Duodenal mucosa (tissue), 2 donors: ENCODE results near the gene C2CD2L.
A peak's percentile ranks its signal among the peaks of the same experiment; 100 is the strongest.
"Not testable (repeated sequence)": the region's sequence is repeated elsewhere in the genome, so short reads cannot be mapped to it uniquely, and the experiment has no call there.

ENCODE experiments used
- H3K27ac ChIP-seq: one replicate; pipeline ENCODE4 v1.7.0; 2013; ENCODE audit warnings: low read depth, low read length
- H3K27me3 ChIP-seq, 2 donors: one replicate each; pipeline ENCODE4 v1.7.0; 2013; ENCODE audit warnings: low read length in 2 of 2, control low read depth in 1 of 2; ENCODE audit not compliant: insufficient read depth in 2 of 2, control insufficient read depth in 1 of 2
- H3K36me3 ChIP-seq, 2 donors: one replicate each; pipeline ENCODE4 v1.7.0; 2013; ENCODE audit warnings: low read length in 2 of 2, control low read depth in 1 of 2; ENCODE audit not compliant: insufficient read depth in 2 of 2, control insufficient read depth in 1 of 2
- H3K4me1 ChIP-seq, 2 donors: one replicate each; pipeline ENCODE4 v1.7.0; 2013; ENCODE audit warnings: low read length in 2 of 2, control low read depth in 1 of 2; ENCODE audit not compliant: insufficient read depth in 2 of 2, control insufficient read depth in 1 of 2
- H3K4me3 ChIP-seq, 2 donors: one replicate each; pipeline ENCODE4 v1.7.0; 2013; ENCODE audit warnings: low read length in 2 of 2, low read depth in 1 of 2
- H3K9ac ChIP-seq, 2 donors: one replicate each; pipeline ENCODE4 v1.7.0; 2013; ENCODE audit warnings: low read length in 2 of 2, low read depth in 1 of 2
- H3K9me3 ChIP-seq, 2 donors: one replicate each; pipeline ENCODE4 v1.7.0; 2013; ENCODE audit warnings: low read length in 2 of 2, control low read depth in 1 of 2; ENCODE audit not compliant: control insufficient read depth in 1 of 2

The C2CD2L gene

DNA sequence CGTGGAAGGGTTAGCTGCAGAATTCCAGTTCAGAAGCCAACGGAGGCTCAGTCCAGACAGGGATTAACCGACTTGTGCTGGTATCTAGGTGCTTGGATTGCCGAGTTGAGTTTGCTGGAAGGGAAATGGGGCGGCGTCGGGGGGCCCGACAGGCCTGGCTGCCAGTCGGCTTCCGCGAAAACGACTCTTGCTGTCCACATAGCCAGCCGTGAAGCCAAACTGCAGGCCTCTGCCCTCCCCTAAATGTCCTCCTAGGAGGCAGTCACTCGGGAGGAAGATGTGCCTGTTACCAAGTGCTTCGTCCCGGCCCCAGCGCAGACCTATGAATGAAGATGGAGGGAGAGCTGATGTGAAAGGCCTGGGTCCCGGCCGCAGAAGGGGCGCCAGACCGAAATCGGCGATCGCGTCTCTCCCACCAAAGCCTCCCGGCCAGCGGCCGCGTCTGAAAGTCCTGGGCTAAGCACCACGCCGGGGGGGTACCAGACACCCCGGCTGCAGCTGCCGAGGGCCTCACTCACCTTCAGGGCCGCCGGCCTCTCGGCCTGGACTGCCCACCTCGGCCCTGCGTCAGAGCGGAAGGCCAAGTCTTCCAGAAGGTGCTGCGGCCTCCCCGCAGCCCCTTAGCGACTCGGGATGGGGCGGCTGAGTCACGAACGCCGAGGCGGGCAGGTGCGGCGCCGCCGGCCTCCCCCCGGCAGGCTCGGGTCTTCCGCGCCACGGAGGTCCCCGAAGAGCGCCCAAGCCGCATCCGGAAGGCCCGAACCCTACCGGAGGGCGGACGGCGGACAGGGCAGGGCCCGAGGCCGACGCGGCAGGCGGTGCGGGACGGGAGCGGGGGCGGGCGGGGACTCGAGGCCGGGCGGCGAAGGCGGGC lies 13.0 kb upstream of the C2CD2L start:
- Histone ChIP-seq H3K36me3 (peaks cover 12 to 36% of the 10 kb centered on the region in 2 donors), H3K27ac (peak overlapping the region; percentile 81), H3K27me3 (no peaks in the 10 kb centered on the region), H3K9ac (peak overlapping the region; percentile 80 to 84), H3K9me3 (no peaks in the 10 kb centered on the region), H3K4me3 (peak overlapping the region; percentile 79 to 85), H3K4me1 (peaks cover 17 to 20% of the 10 kb centered on the region in 2 donors)

GRCh38 chr11:119094816-119095065 lies 12.4 kb upstream of the C2CD2L start:
- Histone ChIP-seq H3K9ac (peak overlapping the region; percentile 80 to 84), H3K27ac (peak overlapping the region; percentile 81), H3K9me3 (no peaks in the 10 kb centered on the region), H3K36me3 (peaks cover 12 to 36% of the 10 kb centered on the region in 2 donors), H3K27me3 (no peaks in the 10 kb centered on the region), H3K4me1 (peaks cover 17 to 20% of the 10 kb centered on the region in 2 donors), H3K4me3 (peak overlapping the region; percentile 79 to 85)

DNA sequence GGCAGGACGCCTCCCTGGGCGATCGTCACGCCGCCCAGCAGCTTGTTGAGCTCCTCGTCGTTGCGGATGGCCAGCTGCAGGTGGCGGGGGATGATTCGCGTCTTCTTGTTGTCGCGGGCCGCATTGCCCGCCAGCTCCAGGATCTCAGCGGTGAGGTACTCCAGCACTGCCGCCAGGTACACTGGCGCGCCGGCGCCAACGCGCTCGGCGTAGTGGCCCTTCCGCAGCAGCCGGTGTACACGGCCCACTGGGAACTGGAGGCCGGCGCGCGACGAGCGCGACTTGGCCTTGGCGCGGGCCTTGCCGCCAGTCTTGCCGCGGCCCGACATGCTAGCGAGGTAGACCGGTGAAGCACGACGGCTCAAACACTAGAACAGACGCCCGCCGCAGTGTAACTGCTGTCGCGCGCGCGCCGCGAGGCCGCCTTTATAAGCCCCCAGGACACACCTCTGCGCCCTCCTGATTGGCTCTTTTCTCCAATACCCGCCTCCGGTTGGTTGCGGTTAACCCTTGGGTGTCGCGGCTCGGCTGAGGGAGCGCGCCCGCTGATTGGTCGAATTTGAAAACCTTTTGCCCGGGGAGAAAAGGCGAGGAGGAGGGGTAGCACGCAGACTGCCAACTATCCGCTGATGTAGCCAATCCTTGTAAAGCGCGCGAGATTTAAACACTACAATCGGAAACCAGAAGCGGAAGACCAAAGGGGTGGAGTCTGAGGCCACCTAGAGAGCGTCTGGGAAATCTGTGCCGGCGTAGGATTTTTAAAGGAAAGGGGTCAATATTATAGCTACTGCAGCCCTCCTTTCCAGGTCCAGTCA lies 11.9 kb upstream of the C2CD2L start:
- peak overlapping the region; percentile 81 for H3K27ac ChIP-seq
- H3K36me3 ChIP-seq, result peaks cover 12 to 36% of the 10 kb centered on the region in 2 donors
- H3K9ac ChIP-seq, result peak overlapping the region; percentile 80 to 84
- peaks cover 22 to 23% of the 10 kb centered on the region in 2 donors for H3K4me1 ChIP-seq
- H3K27me3 ChIP-seq, result no peaks in the 10 kb centered on the region
- peak overlapping the region; percentile 79 to 85 for H3K4me3 ChIP-seq
- H3K9me3 ChIP-seq, result no peaks in the 10 kb centered on the region

- Histone ChIP-seq H3K27ac (no peak overlapping the region), H3K9ac (no peak overlapping the region), H3K27me3 (no peaks in the 10 kb centered on the region)
Measured at GRCh38 chr11:119099711-119100110, 7.4 kb upstream of the C2CD2L start.

GRCh38 chr11:119100246-119100970 lies 6.7 kb upstream of the C2CD2L start:
- Histone ChIP-seq H3K27ac (no peak overlapping the region), H3K9me3 (no peaks in the 10 kb centered on the region), H3K4me3 (peak overlapping the region; percentile 92 to 93), H3K4me1 (peaks cover 12 to 30% of the 10 kb centered on the region in 2 donors), H3K9ac (peak overlapping the region; percentile 87 to 93), H3K36me3 (peaks cover 12 to 21% of the 10 kb centered on the region in 2 donors), H3K27me3 (no peaks in the 10 kb centered on the region)

More at GRCh38 chr11:119099711-119100110, 7.4 kb upstream of the C2CD2L start:
- H3K4me1 ChIP-seq, result peaks cover 12 to 30% of the 10 kb centered on the region in 2 donors
- H3K4me3 ChIP-seq, result no peak overlapping the region
- peaks cover 12 to 21% of the 10 kb centered on the region in 2 donors for H3K36me3 ChIP-seq
- no peaks in the 10 kb centered on the region for H3K9me3 ChIP-seq

- peaks cover 13 to 30% of the 10 kb centered on the region in 2 donors for H3K4me1 ChIP-seq
- no peaks in the 10 kb centered on the region for H3K27me3 ChIP-seq
- peak overlapping the region; percentile 87 for H3K27ac ChIP-seq
- peak overlapping the region; percentile 87 to 93 for H3K9ac ChIP-seq
- peaks cover 12 to 21% of the 10 kb centered on the region in 2 donors for H3K36me3 ChIP-seq
- no peaks in the 10 kb centered on the region for H3K9me3 ChIP-seq
- peak overlapping the region; percentile 92 to 93 for H3K4me3 ChIP-seq
Measured at GRCh38 chr11:119100994-119101758, 6.0 kb upstream of the C2CD2L start.

GRCh38 chr11:119101759-119102423 lies 5.3 kb upstream of the C2CD2L start, which contains the start of gene DPAGT1:
Gene DPAGT1 (minus strand): TSS chr11:119101853. CDS start chr11:119101655, 198 bp downstream.
- H3K9ac ChIP-seq, result peak within 1 kb of the TSS; percentile 87 to 93
- peak within 1 kb of the TSS; percentile 87 for H3K27ac ChIP-seq
- H3K4me3 ChIP-seq, result peak within 1 kb of the TSS; percentile 92 to 93
- H3K27me3 ChIP-seq, result no peaks in the 10 kb centered on the region
- H3K4me1 ChIP-seq, result peaks cover 20 to 37% of the 10 kb centered on the region in 2 donors
- peaks cover 8 to 15% of the 10 kb centered on the region in 2 donors for H3K36me3 ChIP-seq
- H3K9me3 ChIP-seq, result no peaks in the 10 kb centered on the region

DNA sequence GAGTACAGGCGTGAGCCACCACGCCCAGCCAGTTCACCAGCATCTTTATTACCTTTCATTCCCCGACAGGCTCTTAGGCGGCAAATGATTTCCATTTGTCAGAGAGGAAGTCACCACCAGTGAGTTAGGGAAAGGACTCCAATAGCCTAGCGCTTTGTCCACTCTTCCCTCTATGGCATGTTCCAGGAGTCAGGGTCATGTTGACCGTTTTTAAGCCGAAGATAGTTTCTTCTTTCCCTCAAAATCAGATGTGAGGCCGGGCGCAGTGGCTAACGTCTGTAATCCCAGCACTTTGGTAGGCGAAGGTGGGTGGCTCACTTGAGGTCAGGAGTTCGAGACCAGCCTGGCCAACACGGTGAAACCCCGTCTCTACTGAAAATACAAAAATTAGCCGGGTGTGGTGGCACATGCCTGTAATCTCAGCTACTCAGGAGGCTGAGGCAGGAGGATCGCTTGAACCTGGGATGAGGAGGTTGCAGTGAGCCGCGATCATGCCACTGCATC lies 3.9 kb upstream of the C2CD2L start:
- H3K36me3 ChIP-seq, H3K27me3 ChIP-seq, H3K9me3 ChIP-seq: not testable (repeated sequence)
- Histone ChIP-seq H3K9ac (peak overlapping the region in 1 of 2 donors; percentile 87), H3K4me1 (peaks cover 22 to 41% of the 10 kb centered on the region in 2 donors), H3K4me3 (peak overlapping the region in 1 of 2 donors; percentile 93), H3K27ac (peak overlapping the region; percentile 55)

DNA sequence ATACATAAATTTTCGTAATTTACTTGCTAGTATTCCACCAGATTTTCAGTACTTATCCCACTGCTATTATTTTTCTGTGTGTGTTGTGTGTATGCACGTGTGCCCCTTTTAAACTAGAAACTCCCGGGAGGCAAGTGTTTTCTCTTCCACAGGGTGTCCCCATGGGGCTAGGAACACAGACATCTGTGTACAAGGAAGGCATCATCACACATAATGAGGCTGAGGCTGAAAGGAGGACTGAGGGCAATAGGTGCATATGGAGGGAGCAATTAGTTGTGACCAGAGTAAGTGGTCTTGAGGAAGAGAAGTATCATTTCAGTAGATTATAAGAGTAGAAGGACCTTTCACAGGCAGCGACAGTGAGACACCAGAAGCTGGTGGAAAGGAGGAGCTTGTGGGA lies 3.4 kb upstream of the C2CD2L start:
- no peaks in the 10 kb centered on the region for H3K27me3 ChIP-seq
- H3K4me3 ChIP-seq, result no peak overlapping the region
- peaks cover 28 to 47% of the 10 kb centered on the region in 2 donors for H3K4me1 ChIP-seq
- H3K9ac ChIP-seq, result no peak overlapping the region
- H3K36me3 ChIP-seq, result no peaks in the 10 kb centered on the region
- no peaks in the 10 kb centered on the region for H3K9me3 ChIP-seq
- H3K27ac ChIP-seq, result no peak overlapping the region
